K562 (cell line): ENCODE results near the gene CLCF1. TPM values are rescaled to one million over a fixed set of nuclear protein-coding genes. Genes with fewer than 3 reads are reported as not detected.

Experiments used
- ARHGAP35 ChIP-seq: fragments of 450-650 bp; IDR thresholded peaks from 2 replicates; pipeline ENCODE4 v1.6.1; 2018; ENCODE audit not compliant: partially characterized antibody
- DIDO1 ChIP-seq: fragments of 450-650 bp; IDR thresholded peaks from 2 replicates; pipeline ENCODE4 v1.6.1; 2016; ENCODE audit warnings: low read depth, missing biosample characterization, missing genetic modification characterization
- E4F1 ChIP-seq: fragments of 250-450 bp; sonication (Bioruptor Pico); IDR thresholded peaks from 2 replicates; pipeline ENCODE4 v1.5.0; 2021; ENCODE audit warnings: mild to moderate bottlenecking, borderline replicate concordance
- HNRNPH1 ChIP-seq: fragments of 200-400 bp; formaldehyde crosslinking; optimal IDR thresholded peaks from 2 replicates; pipeline ENCODE3; 2017; ENCODE audit warnings: low read depth, mild to moderate bottlenecking, low read length, moderate library complexity
- MBD1 ChIP-seq: fragments of 250-450 bp; sonication (Bioruptor Pico); IDR thresholded peaks from 2 replicates; pipeline ENCODE4 v1.8.0; 2022; ENCODE audit warnings: inconsistent platforms
- MXI1 ChIP-seq: IDR thresholded peaks from 2 replicates; pipeline ENCODE4 v1.6.1; 2011; ENCODE audit warnings: low read depth, mild to moderate bottlenecking, improper control_type of control experiment, low read length
- PHF20 ChIP-seq: fragments of 450-650 bp; IDR thresholded peaks from 2 replicates; pipeline ENCODE4 v1.6.1; 2018; ENCODE audit not compliant: partially characterized antibody
- POLR3A ChIP-seq: IDR thresholded peaks from 2 replicates; pipeline ENCODE4 v1.6.1; 2011; ENCODE audit warnings: borderline replicate concordance, mild to moderate bottlenecking, moderate library complexity; ENCODE audit not compliant: insufficient read length, insufficient read depth; ENCODE audit errors: extremely low read depth
- RBM14 ChIP-seq: fragments of 200-400 bp; formaldehyde crosslinking; IDR thresholded peaks from 2 replicates; pipeline ENCODE4 v1.6.1; 2018; ENCODE audit warnings: low read depth, mild to moderate bottlenecking, low read length, moderate library complexity, borderline replicate concordance; ENCODE audit not compliant: insufficient read depth
- TAF9B ChIP-seq: fragments of 450-650 bp; IDR thresholded peaks from 2 replicates; pipeline ENCODE4 v1.6.1; 2018; ENCODE audit warnings: mild to moderate bottlenecking; ENCODE audit not compliant: partially characterized antibody
- ZBTB49 ChIP-seq: sonication (generic); formaldehyde crosslinking; IDR thresholded peaks from 2 replicates; pipeline ENCODE4 v1.8.0; 2022; ENCODE audit warnings: missing genetic modification reagents, mild to moderate bottlenecking, borderline replicate concordance
- ZNF512 ChIP-seq: IDR thresholded peaks from 2 replicates; pipeline ENCODE4 v1.6.1; 2016; ENCODE audit warnings: missing genetic modification characterization, missing compliant biosample characterization
- ZNF764 ChIP-seq: fragments of 250-450 bp; sonication (Bioruptor Pico); IDR thresholded peaks from 2 replicates; pipeline ENCODE4 v1.4.0; 2020; ENCODE audit warnings: low read depth, mild to moderate bottlenecking, moderate library complexity
- polyA plus RNA-seq, 8 experiments: library from polyadenylated mRNA; depleted of rRNA in 4 of 8; stranded (reverse) in 5 of 8; unstranded in 3 of 8; fragments of >200 nt; fragmentation: Nextera tagmentation in 2 of 8; fragmentation: Illumina TruSeq in 1 of 8; extraction: Ambion mirVana in 2 of 8; extraction: Trizol in 1 of 8; gene quantifications; 2 replicates each; pipeline versions ENCODE4 v1.2.1 to v1.2.3, GENCODE V29; 2011 to 2014; ENCODE audit warnings: inconsistent platforms in 1 of 8, missing spikeins in 1 of 8
- total RNA-seq, 7 experiments: library from RNA; depleted of rRNA in 6 of 7; stranded (reverse); fragments of >200 nt in 6 of 7; fragmentation: Illumina TruSeq in 2 of 7; extraction: Trizol in 2 of 7; gene quantifications; 2 replicates each; pipeline versions ENCODE4 v1.2.1 to v1.2.3, GENCODE V29; 2011 to 2021; ENCODE audit warnings: low replicate concordance in 1 of 7

CLCF1 gene
- total and polyA plus RNA-seq, 9 of the 15 experiments (the other 6 are each of a cell fraction or from before 2014, with no cell fraction given), result 0.49 to 5.8 (median 3.0) TPM

- TF ChIP-seq ZNF512 (tag), result no peak
- no peak for TF ChIP-seq DIDO1
- 0 out of 2 replicates have a peak, but pooled peaks have one; percentile 49 for TF ChIP-seq MXI1
- TF ChIP-seq POLR3A, result no peak
- TF ChIP-seq RBM14, result no peak
- no peak for TF ChIP-seq MBD1
- no peak for TF ChIP-seq PHF20
- no peak for TF ChIP-seq TAF9B
- no peak; the same call in 1 of the 2 replicates for TF ChIP-seq E4F1 (CRISPR knock-in tag)
- no peak for TF ChIP-seq HNRNPH1
- TF ChIP-seq ZNF764 (CRISPR knock-in tag), result no peak
- TF ChIP-seq ARHGAP35, result no peak
- TF ChIP-seq ZBTB49 (CRISPR knock-in tag), result no peak
These were observed 47.4 kb upstream of the CLCF1 start (continued) for GRCh38 chr11:67420646-67421429.
